MM.1S (cell line): ENCODE results near the gene KCNJ6.

Experiments
- DNase-seq: peaks from one replicate; pipeline ENCODE4 v3.0.0-alpha.2; 2015
- H2AFZ ChIP-seq: fragments of 300-600 bp; sonication (generic); 2 replicates; pipeline ENCODE4 v1.6.0; 2016; ENCODE audit warnings: antibody characterized with exemption, low read length
- H3F3A ChIP-seq: fragments of 300-600 bp; sonication (generic); 2 replicates; pipeline ENCODE4 v1.6.1; 2016; ENCODE audit warnings: mild to moderate bottlenecking, antibody characterized with exemption, low read length, moderate library complexity, mixed read lengths; ENCODE audit not compliant: insufficient read depth
- H3K27ac ChIP-seq: fragments of 300-600 bp; sonication (generic); 2 replicates; pipeline ENCODE4 v1.5.1; 2016; ENCODE audit warnings: mild to moderate bottlenecking, low read length
- H3K27me3 ChIP-seq: fragments of 300-600 bp; sonication (generic); replicated peaks from 2 replicates; pipeline ENCODE4 v1.6.0; 2016; ENCODE audit warnings: low read length; ENCODE audit not compliant: insufficient read depth
- H3K36me3 ChIP-seq: fragments of 300-600 bp; sonication (generic); replicated peaks from 2 replicates; pipeline ENCODE4 v1.6.1; 2016; ENCODE audit warnings: mild to moderate bottlenecking, low read length, mixed read lengths; ENCODE audit not compliant: insufficient read depth
- H3K4me1 ChIP-seq: fragments of 300-600 bp; sonication (generic); 2 replicates; pipeline ENCODE4 v1.6.1; 2016; ENCODE audit warnings: low read length, mixed read lengths
- H3K4me2 ChIP-seq: fragments of 300-600 bp; sonication (generic); 2 replicates; pipeline ENCODE4 v1.6.0; 2016; ENCODE audit warnings: low read depth, low read length
- H3K4me3 ChIP-seq: fragments of 300-600 bp; sonication (generic); 2 replicates; pipeline ENCODE4 v1.5.1; 2016; ENCODE audit warnings: low read length, mixed read lengths
- H3K79me2 ChIP-seq: fragments of 300-600 bp; sonication (generic); 2 replicates; pipeline ENCODE4 v1.6.1; 2016; ENCODE audit warnings: mixed run types, low read length, mixed read lengths
- H3K9ac ChIP-seq: fragments of 300-600 bp; sonication (generic); 2 replicates; pipeline ENCODE4 v1.6.1; 2016; ENCODE audit warnings: low read length, mixed read lengths
- H3K9me2 ChIP-seq: fragments of 300-600 bp; sonication (generic); replicated peaks from 2 replicates; pipeline ENCODE4 v1.6.1; 2016; ENCODE audit warnings: mild to moderate bottlenecking, low read length, mixed read lengths; ENCODE audit not compliant: insufficient read depth
- H3K9me3 ChIP-seq: fragments of 300-600 bp; sonication (generic); replicated peaks from 2 replicates; pipeline ENCODE4 v1.6.1; 2016; ENCODE audit warnings: mild to moderate bottlenecking, low read length, mixed read lengths; ENCODE audit not compliant: insufficient read depth
- H4K20me1 ChIP-seq: fragments of 300-600 bp; sonication (generic); 2 replicates; pipeline ENCODE4 v1.6.1; 2016; ENCODE audit warnings: mild to moderate bottlenecking, low read length, moderate library complexity, mixed read lengths; ENCODE audit not compliant: insufficient read depth
- EZH2 ChIP-seq: fragments of 300-600 bp; sonication (generic); optimal IDR thresholded peaks from 2 replicates; pipeline ENCODE3; 2017; ENCODE audit warnings: low read depth, mild to moderate bottlenecking, antibody characterized with exemption, low read length, mixed read lengths
- EZH2phosphoT487 ChIP-seq: fragments of 300-600 bp; sonication (generic); IDR thresholded peaks from 2 replicates; pipeline ENCODE4 v1.6.1; 2018; ENCODE audit warnings: antibody characterized with exemption, low read length
- TF ChIP-seq, protein P1 (sequence below): fragments of 300-600 bp; sonication (generic); IDR thresholded peaks from 2 replicates; pipeline ENCODE4 v1.5.1; 2016; ENCODE audit warnings: antibody characterized with exemption, low read length, mixed read lengths

KCNJ6 gene

DNA sequence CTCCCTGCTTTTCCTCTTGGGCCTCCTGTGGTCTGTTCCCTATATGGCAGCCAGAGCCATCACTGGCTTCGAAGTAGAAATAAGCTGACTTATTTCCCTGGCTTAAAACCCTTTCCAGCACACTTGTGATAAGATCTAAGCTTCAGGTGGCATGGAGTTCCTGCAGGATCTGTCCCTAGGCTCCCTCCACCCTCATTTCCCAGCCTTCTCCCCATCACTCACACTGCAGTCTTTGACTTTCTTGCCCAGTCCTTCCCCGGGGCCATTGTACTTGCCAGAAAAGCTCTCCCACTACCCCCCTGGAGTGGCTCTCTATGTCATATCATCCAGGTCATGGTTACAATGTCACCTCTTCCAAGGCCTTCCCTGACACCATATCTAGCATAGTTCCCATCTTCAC is 55.8 kb downstream of the KCNJ6 start:
- no peak for DNase-seq
- H3K4me3 ChIP-seq: no peak overlapping the region
- H3K36me3 ChIP-seq: no peaks in the 10 kb centered on the region
- no peaks in the 10 kb centered on the region for H3K9me3 ChIP-seq
- no peaks in the 10 kb centered on the region for H3K9me2 ChIP-seq
- no peaks in the 10 kb centered on the region for H3K4me1 ChIP-seq
- H3K27ac ChIP-seq: no peak overlapping the region
- no peak overlapping the region for H2AFZ ChIP-seq
- no peaks in the 10 kb centered on the region for H3K27me3 ChIP-seq
- TF ChIP-seq EZH2phosphoT487 (no peak), EZH2 (no peak)
- TF ChIP-seq, protein P1, sequence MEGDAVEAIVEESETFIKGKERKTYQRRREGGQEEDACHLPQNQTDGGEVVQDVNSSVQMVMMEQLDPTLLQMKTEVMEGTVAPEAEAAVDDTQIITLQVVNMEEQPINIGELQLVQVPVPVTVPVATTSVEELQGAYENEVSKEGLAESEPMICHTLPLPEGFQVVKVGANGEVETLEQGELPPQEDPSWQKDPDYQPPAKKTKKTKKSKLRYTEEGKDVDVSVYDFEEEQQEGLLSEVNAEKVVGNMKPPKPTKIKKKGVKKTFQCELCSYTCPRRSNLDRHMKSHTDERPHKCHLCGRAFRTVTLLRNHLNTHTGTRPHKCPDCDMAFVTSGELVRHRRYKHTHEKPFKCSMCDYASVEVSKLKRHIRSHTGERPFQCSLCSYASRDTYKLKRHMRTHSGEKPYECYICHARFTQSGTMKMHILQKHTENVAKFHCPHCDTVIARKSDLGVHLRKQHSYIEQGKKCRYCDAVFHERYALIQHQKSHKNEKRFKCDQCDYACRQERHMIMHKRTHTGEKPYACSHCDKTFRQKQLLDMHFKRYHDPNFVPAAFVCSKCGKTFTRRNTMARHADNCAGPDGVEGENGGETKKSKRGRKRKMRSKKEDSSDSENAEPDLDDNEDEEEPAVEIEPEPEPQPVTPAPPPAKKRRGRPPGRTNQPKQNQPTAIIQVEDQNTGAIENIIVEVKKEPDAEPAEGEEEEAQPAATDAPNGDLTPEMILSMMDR: no peak
- H3K9ac ChIP-seq: no peak overlapping the region
- H3K79me2 ChIP-seq: no peaks in the 10 kb centered on the region
- H3F3A ChIP-seq: no peaks in the 10 kb centered on the region
- no peaks in the 10 kb centered on the region for H4K20me1 ChIP-seq
- no peak overlapping the region for H3K4me2 ChIP-seq

DNA sequence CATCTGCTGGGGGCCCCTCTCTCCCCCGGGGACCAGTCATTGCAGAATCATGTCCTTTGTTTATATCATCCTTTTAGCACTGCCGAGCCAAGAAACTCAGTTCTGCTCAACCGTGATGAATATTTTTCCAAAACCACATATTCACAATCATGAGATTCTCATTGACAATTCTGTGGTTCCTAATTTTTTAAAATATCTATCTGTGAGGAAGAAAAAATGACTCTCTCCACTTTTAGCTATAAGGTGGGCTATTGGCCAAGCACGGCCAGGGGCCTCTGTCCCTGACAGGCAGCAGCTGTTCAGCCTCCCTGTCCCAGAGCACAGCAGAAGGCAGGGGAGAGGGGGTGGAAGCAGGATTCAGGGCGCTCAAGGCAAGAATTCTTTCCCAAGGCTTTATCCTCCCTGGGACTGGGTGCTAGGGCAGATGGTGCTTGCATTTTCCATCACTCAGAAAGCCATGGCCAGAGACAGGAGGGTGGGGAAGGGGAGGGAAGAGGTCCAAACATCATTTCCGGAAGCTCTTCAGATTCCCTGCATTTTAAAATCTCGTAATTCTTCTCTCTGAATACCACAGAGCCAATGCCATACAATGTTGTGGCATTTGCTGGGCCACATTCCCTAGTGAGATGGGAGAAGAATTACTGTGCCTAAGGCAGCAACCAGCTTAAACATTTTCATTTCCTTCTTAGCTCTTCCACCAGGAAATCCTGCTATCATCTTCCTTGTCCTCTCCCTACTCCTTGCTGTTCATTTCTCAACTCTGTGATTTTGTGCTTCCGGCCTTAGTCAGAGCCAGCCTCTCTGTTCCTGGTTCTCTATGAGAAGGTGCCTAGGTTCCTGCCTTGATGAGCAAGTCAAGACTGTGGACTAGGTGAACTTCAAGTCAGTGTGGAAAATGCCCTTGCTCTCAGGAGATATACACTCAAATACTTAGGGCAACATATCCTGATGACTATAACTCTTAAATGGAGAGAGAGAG is 60.3 kb downstream of the KCNJ6 start:
- TF ChIP-seq EZH2phosphoT487: no peak
- TF ChIP-seq, protein P1: no peak
- TF ChIP-seq EZH2: no peak
- no peak overlapping the region for H3K4me2 ChIP-seq
- no peaks in the 10 kb centered on the region for H3K9me3 ChIP-seq
- no peaks in the 10 kb centered on the region for H3K4me1 ChIP-seq
- no peaks in the 10 kb centered on the region for H4K20me1 ChIP-seq
- H3K36me3 ChIP-seq: no peaks in the 10 kb centered on the region
- no peak overlapping the region for H3K27ac ChIP-seq
- no peaks in the 10 kb centered on the region for H3K79me2 ChIP-seq
- H3K9ac ChIP-seq: no peak overlapping the region
- H3F3A ChIP-seq: 0 out of 2 replicates have a peak, but pooled peaks cover 2% of the 10 kb centered on the region
- no peaks in the 10 kb centered on the region for H3K9me2 ChIP-seq
- H3K4me3 ChIP-seq: no peak overlapping the region
- no peaks in the 10 kb centered on the region for H3K27me3 ChIP-seq
- no peak overlapping the region for H2AFZ ChIP-seq
- DNase-seq: no peak

DNA sequence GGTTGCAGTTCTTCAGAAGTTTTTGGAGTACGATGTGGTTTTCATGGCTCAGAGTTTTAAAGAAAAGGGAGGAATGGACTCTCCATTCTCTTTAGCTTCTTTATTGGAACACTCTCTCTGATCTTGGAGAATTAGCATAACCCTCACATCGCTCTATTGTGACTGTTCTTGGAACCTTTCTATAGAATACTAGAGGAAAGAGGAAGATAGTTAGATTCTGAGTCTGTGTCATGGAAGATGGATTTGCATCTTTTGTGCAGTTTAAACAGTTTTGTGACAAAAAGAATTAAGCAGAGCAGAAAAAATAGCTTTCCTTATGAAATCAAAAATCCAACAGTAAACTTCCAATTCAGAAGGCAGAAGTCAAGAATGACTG is 61.0 kb downstream of the KCNJ6 start:
- Histone ChIP-seq H4K20me1 (no peaks in the 10 kb centered on the region), H3K79me2 (no peaks in the 10 kb centered on the region), H3K4me1 (no peaks in the 10 kb centered on the region), H3K4me3 (no peak overlapping the region), H3K36me3 (no peaks in the 10 kb centered on the region), H3K9me3 (no peaks in the 10 kb centered on the region), H3K4me2 (no peak overlapping the region), H3K27ac (no peak overlapping the region), H3K27me3 (no peaks in the 10 kb centered on the region), H3K9me2 (no peaks in the 10 kb centered on the region), H2AFZ (no peak overlapping the region), H3F3A (0 out of 2 replicates have a peak, but pooled peaks cover 2% of the 10 kb centered on the region), H3K9ac (no peak overlapping the region)
- DNase-seq: no peak
- TF ChIP-seq EZH2phosphoT487 (no peak), EZH2 (no peak)
- TF ChIP-seq, protein P1: no peak
